ENCODE results near the gene FILIP1.

FILIP1 gene

GRCh38 chr6:75292555-75292954, 201.0 kb downstream of the FILIP1 start:
- Histone ChIP-seq H3K4me3 (ENCODE audit: low read length) (no peak overlapping the region), H3K4me2 (ENCODE audit: low read length) (no peak overlapping the region), H3K9me3 (ENCODE audit: insufficient read depth, low read length) (no peaks in the 10 kb centered on the region), H3K27me3 (ENCODE audit: low read depth, low read length) (no peaks in the 10 kb centered on the region), H3K27ac (ENCODE audit: low read length) (no peak overlapping the region), H3K4me1 (ENCODE audit: low read length) (peaks cover 12% of the 10 kb centered on the region), H3K36me3 (replicated peaks; ENCODE audit: low read depth, low read length) (no peaks in the 10 kb centered on the region), H3K79me2 (ENCODE audit: low read length) (peaks cover 7% of the 10 kb centered on the region; the same call in 1 of the 2 replicates), H4K20me1 (ENCODE audit: insufficient read depth, low read length) (no peaks in the 10 kb centered on the region), H3K9ac (ENCODE audit: low read length) (no peak overlapping the region), H2AFZ (ENCODE audit: low read depth, low read length) (no peak overlapping the region)
- TF ChIP-seq EZH2phosphoT487 (IDR thresholded peaks at IDR 0.05; ENCODE audit: low read depth): no peak
- TF ChIP-seq CTCF (IDR thresholded peaks at IDR 0.05; ENCODE audit: low read depth, low read length): no peak

DNA sequence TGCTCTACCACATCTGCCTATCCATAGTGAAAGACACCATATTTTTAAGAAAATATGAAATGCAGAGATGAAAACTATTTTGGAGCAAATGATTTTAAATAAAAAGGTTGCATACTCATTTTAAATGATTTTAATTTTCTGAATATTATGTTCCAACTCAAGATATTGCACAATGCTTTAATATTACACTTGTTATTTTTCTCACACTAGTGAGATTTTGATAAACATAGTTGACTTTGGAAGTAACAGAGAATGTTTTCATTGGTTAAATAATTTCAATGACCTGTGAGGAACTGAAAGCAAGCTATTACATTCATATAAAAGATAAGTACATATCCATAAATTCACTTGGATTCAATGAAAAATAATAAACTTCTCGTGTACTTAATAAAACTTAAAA, 201.9 kb downstream of the FILIP1 start:
- Histone ChIP-seq H3K79me2 (ENCODE audit: low read length) (peaks cover 10% of the 10 kb centered on the region), H3K36me3 (replicated peaks; ENCODE audit: low read depth, low read length) (no peaks in the 10 kb centered on the region), H2AFZ (ENCODE audit: low read depth, low read length) (no peak overlapping the region), H3K4me2 (ENCODE audit: low read length) (no peak overlapping the region), H3K9ac (ENCODE audit: low read length) (no peak overlapping the region), H3K4me3 (ENCODE audit: low read length) (no peak overlapping the region), H3K27me3 (ENCODE audit: low read depth, low read length) (no peaks in the 10 kb centered on the region), H3K27ac (ENCODE audit: low read length) (no peak overlapping the region), H4K20me1 (ENCODE audit: insufficient read depth, low read length) (no peaks in the 10 kb centered on the region), H3K4me1 (ENCODE audit: low read length) (peaks cover 20% of the 10 kb centered on the region), H3K9me3 (ENCODE audit: insufficient read depth, low read length) (no peaks in the 10 kb centered on the region)
- no peak for TF ChIP-seq EZH2phosphoT487 (IDR thresholded peaks at IDR 0.05; ENCODE audit: low read depth)
- TF ChIP-seq CTCF (IDR thresholded peaks at IDR 0.05; ENCODE audit: low read depth, low read length): no peak

DNA sequence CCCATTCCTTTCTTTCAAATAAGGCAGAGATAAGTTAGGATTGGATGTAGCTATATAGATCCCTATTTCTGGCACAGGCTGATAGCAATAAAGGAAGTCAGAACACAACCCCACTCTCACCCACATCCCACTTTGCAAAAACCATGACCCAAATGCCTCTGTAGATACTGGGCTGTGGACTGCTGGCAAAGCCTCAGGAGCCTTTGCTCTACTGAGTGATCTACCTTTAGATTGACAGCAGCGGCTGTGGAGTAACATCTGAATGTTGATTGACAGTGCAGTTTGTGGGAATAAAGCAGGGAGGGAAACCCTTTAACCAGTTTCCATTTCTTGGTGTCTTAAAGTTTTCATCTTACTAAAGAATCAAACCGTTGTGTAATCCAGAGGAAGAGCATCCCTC, 202.3 kb downstream of the FILIP1 start:
- H3K79me2 ChIP-seq (ENCODE audit: low read length): peaks cover 10% of the 10 kb centered on the region
- no peak overlapping the region for H2AFZ ChIP-seq (ENCODE audit: low read depth, low read length)
- no peaks in the 10 kb centered on the region for H4K20me1 ChIP-seq (ENCODE audit: insufficient read depth, low read length)
- TF ChIP-seq EZH2phosphoT487 (IDR thresholded peaks at IDR 0.05; ENCODE audit: low read depth): no peak
- TF ChIP-seq CTCF (IDR thresholded peaks at IDR 0.05; ENCODE audit: low read depth, low read length): no peak
- no peaks in the 10 kb centered on the region for H3K36me3 ChIP-seq (replicated peaks; ENCODE audit: low read depth, low read length)
- no peaks in the 10 kb centered on the region for H3K9me3 ChIP-seq (ENCODE audit: insufficient read depth, low read length)
- H3K4me2 ChIP-seq (ENCODE audit: low read length): no peak overlapping the region
- H3K4me3 ChIP-seq (ENCODE audit: low read length): no peak overlapping the region
- no peak overlapping the region for H3K27ac ChIP-seq (ENCODE audit: low read length)
- H3K4me1 ChIP-seq (ENCODE audit: low read length): peaks cover 23% of the 10 kb centered on the region
- H3K27me3 ChIP-seq (ENCODE audit: low read depth, low read length): no peaks in the 10 kb centered on the region
- no peak overlapping the region for H3K9ac ChIP-seq (ENCODE audit: low read length)

DNA sequence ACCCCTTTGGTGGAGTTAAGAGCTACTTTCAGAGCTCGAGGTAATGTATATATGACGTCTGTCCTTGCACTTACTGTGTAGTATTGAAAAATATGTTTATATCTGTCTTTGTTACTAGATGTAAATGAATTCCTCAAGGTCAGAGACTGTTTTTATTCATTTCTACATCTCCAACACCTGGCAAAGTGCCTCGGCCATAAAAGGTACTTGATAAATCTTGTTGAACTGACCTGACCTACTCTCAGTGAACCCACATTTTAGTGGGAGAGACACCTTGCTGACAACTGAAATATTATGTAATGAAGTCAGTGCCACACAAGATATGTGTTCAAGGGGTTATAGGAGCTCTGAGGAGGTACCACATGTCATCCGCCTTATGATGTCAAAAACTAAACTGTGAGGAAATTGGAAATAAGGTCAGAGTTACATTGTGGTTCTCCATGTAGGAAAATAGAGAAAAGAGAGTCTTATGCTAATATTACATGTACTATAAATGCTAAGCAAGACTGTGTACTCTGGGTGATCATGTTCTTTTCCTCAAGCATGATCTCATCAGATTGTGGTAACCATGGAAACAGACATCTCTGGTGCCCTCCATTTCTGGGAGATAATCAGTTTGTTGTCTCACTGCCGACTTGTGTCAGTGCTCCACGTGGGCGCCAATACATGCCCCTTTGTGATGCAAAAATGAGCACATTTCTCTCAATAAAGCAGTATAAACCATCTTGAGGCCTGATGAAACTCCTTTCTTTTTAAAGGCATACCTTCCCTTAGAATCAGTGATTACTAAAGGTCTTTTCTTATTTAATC, 203.3 kb downstream of the FILIP1 start:
- Histone ChIP-seq H3K9ac (ENCODE audit: low read length) (no peak overlapping the region), H2AFZ (ENCODE audit: low read depth, low read length) (no peak overlapping the region), H3K27me3 (ENCODE audit: low read depth, low read length) (no peaks in the 10 kb centered on the region), H4K20me1 (ENCODE audit: insufficient read depth, low read length) (no peaks in the 10 kb centered on the region), H3K36me3 (replicated peaks; ENCODE audit: low read depth, low read length) (no peaks in the 10 kb centered on the region), H3K79me2 (ENCODE audit: low read length) (peaks cover 16% of the 10 kb centered on the region), H3K27ac (ENCODE audit: low read length) (no peak overlapping the region), H3K4me1 (ENCODE audit: low read length) (peaks cover 27% of the 10 kb centered on the region), H3K9me3 (ENCODE audit: insufficient read depth, low read length) (no peaks in the 10 kb centered on the region), H3K4me3 (ENCODE audit: low read length) (no peak overlapping the region), H3K4me2 (ENCODE audit: low read length) (no peak overlapping the region)
- TF ChIP-seq CTCF (IDR thresholded peaks at IDR 0.05; ENCODE audit: low read depth, low read length) (no peak), EZH2phosphoT487 (IDR thresholded peaks at IDR 0.05; ENCODE audit: low read depth) (no peak)

All from OCI-LY3 (cell line).